Vagina (tissue), 2 donors: ENCODE results near the gene PNPLA1. TPM values are rescaled to one million over a fixed set of nuclear protein-coding genes. Genes with fewer than 3 reads are reported as not detected.

Source experiments
- DNase-seq, 2 donors: peaks; one replicate each; pipeline ENCODE4 v3.0.0-alpha.2; 2017; ENCODE audit errors: extremely low spot score in 2 of 2
- H3K27ac ChIP-seq: fragments of 200-600 bp; sonication (generic); one replicate; pipeline ENCODE4 v1.5.1; 2019
- H3K27me3 ChIP-seq: fragments of 200-600 bp; sonication (generic); one replicate; pipeline ENCODE4 v1.5.1; 2019
- H3K36me3 ChIP-seq, 2 donors: fragments of 200-600 bp; sonication (generic); one replicate each; pipeline ENCODE4 v1.5.1; 2017 to 2019
- H3K4me1 ChIP-seq: fragments of 200-600 bp; sonication (generic); one replicate; pipeline ENCODE4 v1.5.1; 2019
- H3K4me3 ChIP-seq, 2 donors: fragments of 200-600 bp; sonication (generic); 1 replicate in 1 of 2; 2 replicates in 1 of 2; pipeline ENCODE4 v1.5.1; 2016 to 2019
- H3K9me3 ChIP-seq: fragments of 200-600 bp; sonication (generic); one replicate; pipeline ENCODE4 v1.5.1; 2019
- POLR2A ChIP-seq, 2 donors: fragments of 450-650 bp; IDR thresholded peaks; one replicate each; pipeline ENCODE4 v1.6.1; 2017; ENCODE audit warnings: antibody characterized with exemption in 2 of 2, mild to moderate bottlenecking in 2 of 2, moderate library complexity in 2 of 2
- POLR2AphosphoS5 ChIP-seq, 2 donors: sonication (generic); formaldehyde crosslinking; IDR thresholded peaks; one replicate each; pipeline ENCODE4 v1.9.0; 2017; ENCODE audit warnings: antibody characterized with exemption in 2 of 2, mild to moderate bottlenecking in 2 of 2, low read depth in 1 of 2; ENCODE audit not compliant: insufficient read depth in 1 of 2
- intact Hi-C: fragments of 100-400 bp; cut with DNase I; formaldehyde crosslinking; loops from one replicate; pipeline ENCODE4 v1.15.1; 2023
- total RNA-seq: library from RNA; depleted of rRNA; stranded (reverse); fragments of >200 nt; gene quantifications from one replicate; pipeline ENCODE4 v1.2.3, GENCODE V29; 2016
- TF ChIP-seq, protein P1 (sequence below), 3 experiments: fragments of 450-650 bp in 2 of 3; fragments of 200-600 bp in 1 of 3; sonication (generic) in 1 of 3; IDR thresholded peaks; one replicate each; pipeline ENCODE4 v1.5.1; 2017 to 2019; ENCODE audit warnings: antibody characterized with exemption in 3 of 3, mild to moderate bottlenecking in 2 of 3, moderate library complexity in 2 of 3

Gene PNPLA1, protein sequence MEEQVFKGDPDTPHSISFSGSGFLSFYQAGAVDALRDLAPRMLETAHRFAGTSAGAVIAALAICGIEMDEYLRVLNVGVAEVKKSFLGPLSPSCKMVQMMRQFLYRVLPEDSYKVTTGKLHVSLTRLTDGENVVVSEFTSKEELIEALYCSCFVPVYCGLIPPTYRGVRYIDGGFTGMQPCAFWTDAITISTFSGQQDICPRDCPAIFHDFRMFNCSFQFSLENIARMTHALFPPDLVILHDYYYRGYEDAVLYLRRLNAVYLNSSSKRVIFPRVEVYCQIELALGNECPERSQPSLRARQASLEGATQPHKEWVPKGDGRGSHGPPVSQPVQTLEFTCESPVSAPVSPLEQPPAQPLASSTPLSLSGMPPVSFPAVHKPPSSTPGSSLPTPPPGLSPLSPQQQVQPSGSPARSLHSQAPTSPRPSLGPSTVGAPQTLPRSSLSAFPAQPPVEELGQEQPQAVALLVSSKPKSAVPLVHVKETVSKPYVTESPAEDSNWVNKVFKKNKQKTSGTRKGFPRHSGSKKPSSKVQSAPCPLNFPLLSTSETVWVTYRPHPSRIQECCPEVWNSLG
- not detected for total RNA-seq

DNA sequence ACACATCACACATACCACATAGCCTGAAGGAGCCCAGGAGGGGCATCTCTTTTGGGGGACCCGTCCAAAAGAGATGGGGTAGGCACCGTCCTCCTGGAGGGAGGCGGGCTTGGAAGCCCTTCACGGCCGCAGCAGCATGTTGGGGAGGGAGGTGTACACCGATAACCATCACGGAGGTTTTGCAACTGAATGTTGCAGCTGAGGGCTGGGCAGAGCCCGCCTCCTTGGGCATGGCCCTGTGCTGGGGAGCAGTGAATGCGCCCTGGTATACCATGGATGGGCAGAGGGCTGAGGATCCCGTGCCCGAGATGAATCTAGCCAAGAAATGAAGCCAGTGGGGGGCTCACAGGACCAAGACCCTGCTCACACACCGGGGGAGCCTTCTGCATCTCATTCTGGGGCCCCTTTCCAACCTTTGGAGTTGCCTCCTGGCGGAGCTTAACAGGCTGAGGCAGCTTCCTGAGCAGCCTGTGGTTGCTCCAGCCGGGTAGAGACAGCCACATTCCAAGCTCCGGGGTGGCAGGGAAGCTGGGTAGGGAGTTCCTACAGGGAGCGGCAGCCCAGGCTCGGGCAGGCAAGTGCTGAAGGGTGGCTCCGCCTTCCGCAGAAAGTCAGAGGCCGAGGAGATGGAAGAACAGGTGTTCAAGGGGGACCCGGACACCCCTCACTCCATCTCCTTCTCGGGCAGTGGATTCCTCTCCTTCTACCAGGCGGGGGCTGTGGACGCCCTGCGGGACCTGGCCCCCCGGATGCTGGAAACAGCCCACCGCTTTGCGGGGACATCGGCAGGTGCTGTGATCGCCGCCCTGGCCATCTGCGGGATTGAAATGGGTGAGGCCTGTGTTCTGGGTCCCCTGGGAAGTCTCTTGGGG is at the start of gene PNPLA1:
TSS of gene PNPLA1 (plus strand) at position 227 of the 872 bp plus-strand sequence. CDS start at position 627, 400 bp downstream.
- Histone ChIP-seq H3K4me1 (peaks cover 14% of the 10 kb centered on the region), H3K36me3 (no peaks in the 10 kb centered on the region), H3K27me3 (no peaks in the 10 kb centered on the region), H3K9me3 (peaks cover 6% of the 10 kb centered on the region), H3K27ac (no peak within 1 kb of the TSS), H3K4me3 (no peak within 1 kb of the TSS)
- intact Hi-C loops, result no loop called here
- TF ChIP-seq POLR2AphosphoS5 (IDR thresholded peaks at IDR 0.05; ENCODE audit: insufficient read depth in 1 of 2, low read depth in 1 of 2) (no peak), POLR2A (IDR thresholded peaks at IDR 0.05) (no peak)
- TF ChIP-seq, protein P1, sequence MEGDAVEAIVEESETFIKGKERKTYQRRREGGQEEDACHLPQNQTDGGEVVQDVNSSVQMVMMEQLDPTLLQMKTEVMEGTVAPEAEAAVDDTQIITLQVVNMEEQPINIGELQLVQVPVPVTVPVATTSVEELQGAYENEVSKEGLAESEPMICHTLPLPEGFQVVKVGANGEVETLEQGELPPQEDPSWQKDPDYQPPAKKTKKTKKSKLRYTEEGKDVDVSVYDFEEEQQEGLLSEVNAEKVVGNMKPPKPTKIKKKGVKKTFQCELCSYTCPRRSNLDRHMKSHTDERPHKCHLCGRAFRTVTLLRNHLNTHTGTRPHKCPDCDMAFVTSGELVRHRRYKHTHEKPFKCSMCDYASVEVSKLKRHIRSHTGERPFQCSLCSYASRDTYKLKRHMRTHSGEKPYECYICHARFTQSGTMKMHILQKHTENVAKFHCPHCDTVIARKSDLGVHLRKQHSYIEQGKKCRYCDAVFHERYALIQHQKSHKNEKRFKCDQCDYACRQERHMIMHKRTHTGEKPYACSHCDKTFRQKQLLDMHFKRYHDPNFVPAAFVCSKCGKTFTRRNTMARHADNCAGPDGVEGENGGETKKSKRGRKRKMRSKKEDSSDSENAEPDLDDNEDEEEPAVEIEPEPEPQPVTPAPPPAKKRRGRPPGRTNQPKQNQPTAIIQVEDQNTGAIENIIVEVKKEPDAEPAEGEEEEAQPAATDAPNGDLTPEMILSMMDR (IDR thresholded peaks at IDR 0.05), result no peak
- DNase-seq, result no peak

DNA sequence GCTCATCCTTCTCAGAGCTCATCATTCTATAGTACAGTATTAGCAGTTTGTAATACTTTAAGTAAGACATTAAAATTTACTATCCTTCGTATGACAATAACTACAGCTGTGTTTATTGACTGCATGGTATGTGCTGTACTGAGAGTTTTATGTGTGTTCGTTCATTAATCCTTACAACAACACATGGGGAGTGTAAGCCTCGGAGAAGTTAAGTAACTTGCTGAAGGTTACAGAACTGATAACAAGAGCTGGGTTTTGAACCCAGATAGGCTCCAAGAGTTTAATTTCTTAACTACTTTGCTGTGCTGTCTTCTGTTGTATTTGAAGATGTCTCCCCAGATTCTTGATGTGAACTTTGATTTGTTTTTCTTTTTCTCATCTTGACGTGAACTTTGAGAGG is 49.6 kb upstream of the PNPLA1 start:
- Histone ChIP-seq H3K4me1 (peaks cover 21% of the 10 kb centered on the region), H3K27ac (no peak overlapping the region), H3K36me3 (peaks cover 0 to 71% of the 10 kb centered on the region in 2 donors), H3K4me3 (no peak overlapping the region), H3K9me3 (no peaks in the 10 kb centered on the region), H3K27me3 (no peaks in the 10 kb centered on the region)
- intact Hi-C loops, result no loop called here
- TF ChIP-seq POLR2A (IDR thresholded peaks at IDR 0.05) (no peak), POLR2AphosphoS5 (IDR thresholded peaks at IDR 0.05; ENCODE audit: insufficient read depth in 1 of 2, low read depth in 1 of 2) (no peak)
- TF ChIP-seq, protein P1 (IDR thresholded peaks at IDR 0.05), result no peak
- DNase-seq, result no peak

DNA sequence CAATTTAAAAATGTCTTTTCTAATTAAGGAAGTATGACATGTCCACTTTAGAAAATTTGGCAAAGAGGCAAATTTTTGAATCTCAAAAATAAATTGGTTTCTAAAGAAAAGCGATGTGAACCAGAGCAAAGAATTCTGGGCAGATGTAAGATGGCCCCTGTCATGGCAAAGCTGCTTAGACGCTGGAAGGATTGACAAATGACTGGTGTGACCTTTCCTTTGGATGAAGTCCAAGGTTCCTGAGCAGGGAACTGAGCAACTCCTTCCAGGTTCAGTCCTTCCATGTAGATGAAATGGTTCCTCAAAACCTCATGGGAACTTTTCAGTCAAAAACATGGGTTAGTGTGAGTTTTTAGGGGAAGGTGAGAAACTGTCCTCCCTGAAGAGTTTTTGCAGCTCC is 48.2 kb upstream of the PNPLA1 start:
- no peaks in the 10 kb centered on the region for H3K9me3 ChIP-seq
- DNase-seq, result no peak
- TF ChIP-seq POLR2AphosphoS5 (IDR thresholded peaks at IDR 0.05; ENCODE audit: insufficient read depth in 1 of 2, low read depth in 1 of 2) (no peak), POLR2A (IDR thresholded peaks at IDR 0.05) (no peak)
- TF ChIP-seq, protein P1 (IDR thresholded peaks at IDR 0.05), result no peak
- H3K36me3 ChIP-seq, result peaks cover 0 to 71% of the 10 kb centered on the region in 2 donors
- H3K4me1 ChIP-seq, result peaks cover 21% of the 10 kb centered on the region
- intact Hi-C loops, result no loop called here
- no peak overlapping the region for H3K27ac ChIP-seq
- H3K27me3 ChIP-seq, result no peaks in the 10 kb centered on the region
- no peak overlapping the region for H3K4me3 ChIP-seq

DNA sequence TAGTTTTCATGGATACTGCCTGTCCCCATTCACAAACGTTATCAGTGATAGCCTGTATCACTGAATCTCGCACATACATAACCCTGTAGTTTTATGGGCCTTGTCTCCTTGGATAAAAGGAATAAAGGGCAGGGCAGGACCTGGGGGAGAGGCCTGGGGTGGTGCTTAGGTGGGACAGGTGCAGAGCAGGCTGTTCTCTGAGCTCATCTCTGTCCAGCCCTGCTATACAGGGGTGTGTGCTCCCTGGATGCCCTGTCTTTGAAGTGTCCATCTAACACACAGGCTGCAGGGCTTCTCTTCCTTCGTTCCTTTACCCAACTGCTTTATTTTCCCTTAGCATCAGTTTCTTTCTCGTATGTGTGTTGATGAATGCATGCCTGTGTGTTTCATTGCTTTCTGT is 46.9 kb upstream of the PNPLA1 start:
- Histone ChIP-seq H3K4me3 (no peak overlapping the region), H3K27ac (no peak overlapping the region), H3K9me3 (no peaks in the 10 kb centered on the region), H3K36me3 (peaks cover 0 to 63% of the 10 kb centered on the region in 2 donors), H3K27me3 (no peaks in the 10 kb centered on the region), H3K4me1 (peaks cover 21% of the 10 kb centered on the region)
- intact Hi-C loops, result no loop called here
- no peak for TF ChIP-seq POLR2A (IDR thresholded peaks at IDR 0.05)
- TF ChIP-seq, protein P1 (IDR thresholded peaks at IDR 0.05), result no peak
- TF ChIP-seq POLR2AphosphoS5 (IDR thresholded peaks at IDR 0.05; ENCODE audit: insufficient read depth in 1 of 2, low read depth in 1 of 2), result no peak
- no peak for DNase-seq
